K562 (cell line): ENCODE results near the gene PSMD7. TPM values are rescaled to one million over a fixed set of nuclear protein-coding genes. Genes with fewer than 3 reads are reported as not detected.

Source experiments
- AFF4 ChIP-seq: sonication (generic); formaldehyde crosslinking; IDR thresholded peaks from 2 replicates; pipeline ENCODE4 v1.8.0; 2023; ENCODE audit warnings: mild to moderate bottlenecking, missing genetic modification reagents
- BRD4 ChIP-seq: fragments of 200-600 bp; sonication (generic); IDR thresholded peaks from 2 replicates; pipeline ENCODE4 v1.6.1; 2017; ENCODE audit warnings: inconsistent platforms
- E2F8 ChIP-seq: fragments of 450-650 bp; IDR thresholded peaks from 2 replicates; pipeline ENCODE4 v1.7.1; 2018; ENCODE audit warnings: mild to moderate bottlenecking, low read depth; ENCODE audit not compliant: partially characterized antibody
- FOXK2 ChIP-seq, 2 experiments: fragments of 450-650 bp; IDR thresholded peaks in 1 of 2; conservative IDR thresholded peaks in 1 of 2; 2 replicates each; pipeline ENCODE4 v1.6.1; 2016; ENCODE audit warnings: low read depth in 2 of 2, mild to moderate bottlenecking in 1 of 2
- HMGXB4 ChIP-seq: sonication (generic); formaldehyde crosslinking; IDR thresholded peaks from 2 replicates; pipeline ENCODE4 v1.8.1; 2023; ENCODE audit warnings: mild to moderate bottlenecking, missing genetic modification reagents
- ILF3 ChIP-seq: fragments of 450-650 bp; IDR thresholded peaks from 2 replicates; pipeline ENCODE4 v1.6.1; 2018; ENCODE audit warnings: antibody characterized with exemption, mild to moderate bottlenecking, moderate library complexity, borderline replicate concordance
- KAT7 ChIP-seq: sonication (generic); formaldehyde crosslinking; IDR thresholded peaks from 2 replicates; pipeline ENCODE4 v1.8.0; 2022; ENCODE audit warnings: missing genetic modification reagents, mild to moderate bottlenecking, borderline replicate concordance
- LEF1 ChIP-seq: fragments of 450-650 bp; IDR thresholded peaks from 2 replicates; pipeline ENCODE4 v1.6.1; 2016; ENCODE audit warnings: mild to moderate bottlenecking
- MLX ChIP-seq, 2 experiments: fragments of 450-650 bp in 1 of 2; sonication (generic) in 1 of 2; formaldehyde crosslinking; conservative IDR thresholded peaks; 2 replicates each; pipeline versions ENCODE4 v1.4.0 to v1.8.1; 2020 to 2022; ENCODE audit warnings: mild to moderate bottlenecking in 1 of 2, missing genetic modification reagents in 1 of 2
- NFRKB ChIP-seq: fragments of 450-650 bp; IDR thresholded peaks from 2 replicates; pipeline ENCODE4 v1.6.1; 2016; ENCODE audit warnings: low read depth
- NR4A1 ChIP-seq, 2 experiments: fragments of 250-450 bp in 1 of 2; fragments of 450-650 bp in 1 of 2; sonication (Bioruptor Pico) in 1 of 2; IDR thresholded peaks; 2 replicates each; pipeline versions ENCODE4 v1.4.0 to v1.6.1; 2016 to 2020; ENCODE audit warnings: mild to moderate bottlenecking in 2 of 2, missing compliant biosample characterization in 1 of 2, missing genetic modification characterization in 1 of 2, moderate library complexity in 1 of 2
- PRPF4 ChIP-seq: fragments of 200-400 bp; formaldehyde crosslinking; IDR thresholded peaks from one replicate; pipeline ENCODE4 v1.6.1; 2017; ENCODE audit warnings: low read length, low read depth, mild to moderate bottlenecking; ENCODE audit not compliant: insufficient read depth, poor library complexity, severe bottlenecking
- ZBTB49 ChIP-seq: sonication (generic); formaldehyde crosslinking; IDR thresholded peaks from 2 replicates; pipeline ENCODE4 v1.8.0; 2022; ENCODE audit warnings: missing genetic modification reagents, mild to moderate bottlenecking, borderline replicate concordance
- ZNF232 ChIP-seq: sonication (generic); formaldehyde crosslinking; IDR thresholded peaks from 2 replicates; pipeline ENCODE4 v1.8.0; 2022; ENCODE audit warnings: mild to moderate bottlenecking, missing genetic modification reagents
- ZNF77 ChIP-seq: fragments of 250-450 bp; sonication (Bioruptor Pico); IDR thresholded peaks from 2 replicates; pipeline ENCODE4 v1.5.0; 2020
- polyA plus RNA-seq, 8 experiments: library from polyadenylated mRNA; depleted of rRNA in 4 of 8; stranded (reverse) in 5 of 8; unstranded in 3 of 8; fragments of >200 nt; fragmentation: Nextera tagmentation in 2 of 8; fragmentation: Illumina TruSeq in 1 of 8; extraction: Ambion mirVana in 2 of 8; extraction: Trizol in 1 of 8; gene quantifications; 2 replicates each; pipeline versions ENCODE4 v1.2.1 to v1.2.3, GENCODE V29; 2011 to 2014; ENCODE audit warnings: inconsistent platforms in 1 of 8, missing spikeins in 1 of 8
- total RNA-seq, 7 experiments: library from RNA; depleted of rRNA in 6 of 7; stranded (reverse); fragments of >200 nt in 6 of 7; fragmentation: Illumina TruSeq in 2 of 7; extraction: Trizol in 2 of 7; gene quantifications; 2 replicates each; pipeline versions ENCODE4 v1.2.1 to v1.2.3, GENCODE V29; 2011 to 2021; ENCODE audit warnings: low replicate concordance in 1 of 7

Gene PSMD7
- total and polyA plus RNA-seq, 9 of the 15 experiments (the other 6 are each of a cell fraction or from before 2014, with no cell fraction given), result 100 to 226 (median 156) TPM

- TF ChIP-seq NFRKB (peak; percentile 13; the same call in 1 of the 2 replicates), E2F8 (no peak), NR4A1 (CRISPR knock-in tag; IDR thresholded peaks at IDR 0.05) (no peak), NR4A1 (tag; IDR thresholded peaks at IDR 0.05) (no peak), FOXK2 (conservative IDR thresholded peaks at IDR 0.05 in 1 of 2, IDR thresholded peaks at IDR 0.05 in 1 of 2; ENCODE audit: low read depth in 2 of 2) (peak in 1 of 2 experiments; percentile 48; a peak in 1 of 4 replicates), PRPF4 (no peak), ZNF232 (CRISPR knock-in tag) (no peak), KAT7 (peak; percentile 87; the same call in 1 of the 2 replicates), ZBTB49 (CRISPR knock-in tag) (0 out of 2 replicates have a peak, but pooled peaks have one; percentile 29), HMGXB4 (CRISPR knock-in tag) (no peak), LEF1 (0 out of 2 replicates have a peak, but pooled peaks have one; percentile 12), AFF4 (peak; percentile 42; the same call in 1 of the 2 replicates), MLX (CRISPR knock-in tag; conservative IDR thresholded peaks at IDR 0.05) (0 out of 4 replicates have a peak, but pooled peaks of 1 of the 2 experiments have one; percentile 3), BRD4 (peak; percentile 77), ILF3 (no peak), ZNF77 (no peak)
These were observed 591 bp downstream of the PSMD7 start (continued) for GRCh38 chr16:74297145-74297665.
